Stimulated activated CD4-positive, alpha-beta T cell treated with anti-CD3 and anti-CD28 coated beads, Interleukin-12 subunit alpha, Interleukin-12 subunit beta, amount 100 ng/mL, for 48 hours (primary cell): ENCODE results near the gene HES6.
A peak's percentile ranks its signal among the peaks of the same experiment; 100 is the strongest.

Source experiments
- DNase-seq, 3 donors: peaks; one replicate each; pipeline ENCODE4 v3.0.0-alpha.2; 2020; ENCODE audit warnings: low read depth in 2 of 3, low spot score in 1 of 3

The HES6 gene

GRCh38 chr2:238237431-238238135 is 2.3 kb downstream of the HES6 start:
- no peak for DNase-seq

DNA sequence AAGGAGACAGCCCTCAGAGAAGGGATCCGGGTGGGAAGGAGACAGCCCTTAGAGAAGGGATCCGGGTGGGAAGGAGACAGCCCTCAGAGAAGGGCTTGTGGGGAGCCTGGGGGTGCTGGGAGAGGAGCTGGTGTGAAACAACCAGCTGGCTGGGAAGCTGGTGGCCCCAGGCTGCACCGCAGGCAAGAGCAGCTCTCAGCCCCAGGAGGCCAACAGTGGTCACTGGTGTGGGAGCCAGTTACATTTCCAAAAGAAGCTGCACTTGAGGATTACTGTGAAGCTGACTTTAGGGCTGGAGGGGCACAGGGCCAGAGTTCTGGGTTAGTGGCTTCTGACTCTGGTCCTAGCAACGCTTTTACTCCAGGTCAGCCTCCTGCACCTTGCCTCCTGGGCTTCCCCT is 3.3 kb downstream of the HES6 start:
- DNase-seq, result no peak

GRCh38 chr2:238235856-238236255 is 4.0 kb downstream of the HES6 start:
- no peak for DNase-seq

DNA sequence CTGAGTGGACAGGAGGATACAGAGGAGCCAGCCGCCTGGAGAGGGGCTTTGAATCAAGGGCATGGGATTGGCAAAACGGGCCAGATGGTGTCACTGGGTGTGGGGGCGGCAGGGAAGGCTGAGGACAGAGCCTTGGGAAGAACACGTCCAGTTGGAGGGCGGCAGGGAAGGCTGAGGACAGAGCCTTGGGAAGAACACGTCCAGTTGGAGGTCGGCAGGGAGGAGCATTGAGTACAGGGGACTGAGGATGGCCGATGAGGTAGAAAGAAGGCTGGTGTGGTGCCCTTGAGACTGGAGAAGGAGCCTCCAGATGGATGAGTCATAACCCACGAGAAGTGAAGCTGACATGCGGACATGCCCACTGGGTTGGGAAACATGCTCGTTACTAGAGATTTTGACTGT is 4.5 kb downstream of the HES6 start:
- no peak for DNase-seq

GRCh38 chr2:238233625-238234024 is 6.2 kb downstream of the HES6 start:
- DNase-seq, result no peak

- DNase-seq, result no peak
These were observed 8.0 kb downstream of the HES6 start for GRCh38 chr2:238231809-238232208.

DNA sequence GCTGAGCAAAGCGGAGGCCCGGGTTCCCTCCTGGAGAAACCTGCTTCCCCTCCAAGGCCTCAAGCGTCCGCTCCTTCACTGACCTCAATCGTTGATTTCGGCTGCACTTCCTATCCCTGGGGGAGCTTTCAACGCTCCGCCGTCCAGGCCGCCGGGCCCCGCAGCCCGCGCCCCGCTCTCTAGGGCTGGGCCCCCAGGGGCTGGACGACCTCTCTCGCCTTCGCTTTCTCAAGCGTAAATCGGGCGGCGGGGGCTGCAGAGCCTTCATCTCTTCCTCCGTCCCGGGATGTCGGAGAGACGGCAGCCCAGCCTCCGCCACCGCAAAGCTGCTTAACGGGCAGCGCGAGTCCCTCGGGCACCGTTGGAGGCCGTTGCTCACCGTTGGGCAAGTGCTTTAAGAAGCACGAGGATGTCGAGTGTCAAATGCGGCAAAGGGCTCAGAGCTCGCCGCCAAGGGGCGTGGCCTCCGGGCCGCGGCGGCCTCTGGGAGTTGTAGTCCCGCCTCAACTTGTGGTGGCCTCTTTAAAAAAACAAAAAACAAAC is 8.5 kb downstream of the HES6 start:
- DNase-seq, result peak; percentile 55 to 67 (median 61)

DNA sequence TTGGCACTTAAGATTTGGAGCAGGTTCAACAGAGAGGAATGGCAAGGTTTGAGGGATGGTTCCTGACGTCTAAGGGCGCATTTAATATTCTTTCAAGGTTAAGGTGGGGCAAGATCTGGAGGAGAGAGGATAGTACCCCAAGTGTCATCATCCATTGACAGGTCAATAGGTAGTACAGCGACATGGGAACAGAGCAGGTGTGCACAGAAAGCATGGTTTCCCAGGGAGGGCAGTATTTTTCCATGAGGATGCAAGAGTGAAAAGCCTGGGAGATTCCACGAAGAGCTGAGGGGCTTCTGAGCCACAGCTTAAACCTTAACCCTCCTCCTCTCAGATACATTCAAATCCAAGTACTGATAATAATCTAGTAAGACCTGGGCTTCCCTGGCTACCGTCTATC is 9.1 kb downstream of the HES6 start:
- DNase-seq, result no peak

DNA sequence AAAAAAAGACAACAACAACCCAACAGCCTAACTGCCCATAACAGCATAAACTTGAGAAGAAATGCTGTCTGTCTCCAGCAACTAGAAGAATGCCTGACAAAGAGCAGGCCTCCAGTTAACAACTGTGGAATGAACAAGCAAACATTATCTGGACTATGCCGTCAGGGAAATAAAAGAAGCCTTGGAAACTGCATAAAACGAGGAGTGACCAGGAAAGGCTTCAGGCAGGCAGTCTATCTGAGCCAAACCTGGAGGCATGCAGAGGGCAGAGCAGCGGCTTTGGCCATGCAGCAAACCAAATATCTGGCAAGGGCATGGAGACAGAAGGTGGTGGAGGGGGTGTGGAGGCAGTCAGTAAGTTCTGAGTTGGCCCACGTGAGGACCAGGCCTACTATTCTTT is 11.1 kb downstream of the HES6 start:
- no peak for DNase-seq

DNA sequence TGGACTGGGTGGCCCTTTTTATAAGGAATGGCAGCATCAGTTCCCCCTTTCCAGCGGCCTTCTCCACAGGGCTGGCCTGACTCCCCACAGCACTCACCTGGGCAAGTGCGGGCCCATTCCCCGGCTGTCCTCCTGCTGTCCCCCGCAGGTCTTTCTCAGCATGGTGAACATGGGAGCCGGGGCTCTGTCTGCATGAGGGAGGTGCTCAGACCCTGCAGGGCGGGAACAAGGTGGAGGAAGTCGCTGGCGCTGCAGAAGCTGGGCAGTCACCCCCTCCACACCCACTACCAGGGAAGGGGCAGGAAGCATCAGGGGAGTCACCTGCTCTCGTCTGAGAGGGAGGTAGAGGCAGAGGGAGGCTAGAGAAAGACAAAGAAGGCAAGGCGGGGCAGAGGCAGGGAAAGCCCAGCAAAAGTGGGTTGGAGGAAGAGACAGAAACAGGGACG is 12.2 kb downstream of the HES6 start:
- DNase-seq, result no peak

- no peak for DNase-seq
These were observed 12.9 kb downstream of the HES6 start for GRCh38 chr2:238226698-238227586.

GRCh38 chr2:238225911-238226697 is 13.7 kb downstream of the HES6 start:
- no peak for DNase-seq

- no peak for DNase-seq
These were observed 14.7 kb downstream of the HES6 start for GRCh38 chr2:238225121-238225520.

- no peak for DNase-seq
These were observed 15.3 kb downstream of the HES6 start for GRCh38 chr2:238224356-238225035.

- no peak for DNase-seq
These were observed 18.8 kb downstream of the HES6 start for GRCh38 chr2:238220892-238221521.

GRCh38 chr2:238220274-238220891 is 19.5 kb downstream of the HES6 start:
- DNase-seq, result no peak

- DNase-seq, result no peak
These were observed 23.1 kb downstream of the HES6 start for GRCh38 chr2:238216651-238217184.

DNA sequence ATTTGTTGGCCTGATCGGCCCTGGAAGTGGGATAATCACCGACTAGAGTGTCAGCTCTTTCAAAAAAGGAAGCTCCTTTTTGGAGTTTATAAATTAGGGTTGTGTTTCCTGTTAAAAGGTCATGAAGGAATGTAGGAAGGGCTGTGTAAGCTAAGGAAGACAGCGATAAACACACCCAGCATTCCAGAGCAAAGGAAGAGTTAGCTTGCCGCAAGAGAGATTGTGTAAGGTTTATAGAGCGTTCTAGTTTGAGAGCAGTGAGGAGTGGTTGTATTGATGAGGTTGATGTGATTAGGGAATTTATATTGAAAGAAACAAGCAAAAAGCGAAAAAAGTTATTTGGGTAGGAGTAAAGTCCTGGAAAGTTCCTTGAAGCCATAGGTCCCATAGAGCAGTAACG is 32.8 kb downstream of the HES6 start:
- no peak for DNase-seq

- no peak for DNase-seq
These were observed 35.7 kb downstream of the HES6 start for GRCh38 chr2:238203973-238204683.
